Adrenal gland (tissue), 12 donors: ENCODE results near the gene NFIB. TPM values are rescaled to one million over a fixed set of nuclear protein-coding genes. Genes with fewer than 3 reads are reported as not detected.

Source experiments
- DNase-seq, 7 donors: peaks; one replicate each; pipeline ENCODE4 v3.0.0-alpha.2; 2019 to 2020
- H3K27ac ChIP-seq, 5 donors: fragments of 200-600 bp; sonication (generic) in 4 of 5; 1 replicate in 3 of 5; 2 replicates in 2 of 5; pipeline versions ENCODE4 v1.5.1 to v1.8.0; 2016 to 2020; ENCODE audit warnings: mild to moderate bottlenecking in 1 of 5
- H3K27me3 ChIP-seq: fragments of 200-600 bp; 2 replicates; pipeline ENCODE4 v1.8.0; 2021
- H3K36me3 ChIP-seq, 2 donors: fragments of 200-600 bp; replicated peaks in 1 of 2; 1 replicate in 1 of 2; 2 replicates in 1 of 2; pipeline versions ENCODE4 v1.5.1 to v1.8.0; 2018 to 2022
- H3K4me1 ChIP-seq, 2 donors: fragments of 200-600 bp; replicated peaks in 1 of 2; 1 replicate in 1 of 2; 2 replicates in 1 of 2; pipeline versions ENCODE4 v1.5.1 to v1.8.0; 2018 to 2021
- H3K4me3 ChIP-seq, 4 donors: fragments of 200-600 bp; sonication (generic) in 3 of 4; one replicate each; pipeline ENCODE4 v1.5.1; 2016 to 2018
- H3K9me3 ChIP-seq, 3 donors: fragments of 200-600 bp; sonication (generic) in 1 of 3; replicated peaks in 1 of 3; 1 replicate in 2 of 3; 2 replicates in 1 of 3; pipeline versions ENCODE4 v1.5.1 to v1.8.0; 2016 to 2021
- POLR2A ChIP-seq, 2 donors: fragments of 450-650 bp; IDR thresholded peaks; one replicate each; pipeline ENCODE4 v1.6.1; 2017; ENCODE audit warnings: antibody characterized with exemption in 2 of 2, mild to moderate bottlenecking in 2 of 2, moderate library complexity in 1 of 2
- WGBS, 4 donors: extraction: QIAGEN DNeasy Blood & Tissue Kit in 2 of 4; methylation state at CpG; one replicate each; pipeline versions ENCODE4 v1.1.5 to v1.1.7; 2013 to 2017; 5-methylcytosine and 5-hydroxymethylcytosine counted together
- intact Hi-C, 2 donors: fragments of 100-400 bp; cut with DNase I; formaldehyde crosslinking; loops; one replicate each; pipeline versions ENCODE4 v1.14.1 to v1.15.0; 2022 to 2023
- polyA plus RNA-seq, 3 donors: library from polyadenylated mRNA; stranded (reverse); fragments of 200-250 nt in 2 of 3; fragments of 350-450 nt in 1 of 3; fragmentation: Illumina TruSeq in 1 of 3; extraction: RNeasy Lipid Tissue Mini Kit (QIAGEN cat#74804) in 1 of 3; gene quantifications; one replicate each; pipeline ENCODE4 v1.2.3, GENCODE V29; 2013 to 2014
- total RNA-seq, 9 donors: library from RNA; depleted of rRNA in 4 of 9; stranded (reverse); fragments of >200 nt in 4 of 9; fragments of 120-200 nt in 1 of 9; fragmentation: NEBNext Ultra II Directional in 1 of 9; extraction: Animal tissue kit (Norgen Biotek cat#: 25700) in 1 of 9; gene quantifications; one replicate each; pipeline versions ENCODE4 v1.1.0 to v1.2.4, GENCODE V29; 2013 to 2023
- TF ChIP-seq, protein P1 (sequence below), 6 experiments: fragments of 450-650 bp in 4 of 6; fragments of 200-600 bp in 2 of 6; sonication (generic) in 1 of 6; IDR thresholded peaks; 1 replicate in 5 of 6; 2 replicates in 1 of 6; pipeline versions ENCODE4 v1.5.1 to v1.8.0; 2016 to 2021; ENCODE audit warnings: antibody characterized with exemption in 6 of 6, mild to moderate bottlenecking in 2 of 6, moderate library complexity in 1 of 6
- donor health status: healthy with polysubstance abuse.
- donor health status: Bipolar disorder and iron deficiency.
- donor health status: DM: yes; HTN: yes; CAD: no.
- donor health status: DM: no; HTN: no; CAD: no.
- donor health status: DM: no; HTN: no; CAD: no.
- donor health status: DM: yes; HTN: yes; CAD: no.

Gene NFIB
- total and polyA plus RNA-seq, 12 donors = 10.9 to 84.1 (median 43.0) TPM

DNA sequence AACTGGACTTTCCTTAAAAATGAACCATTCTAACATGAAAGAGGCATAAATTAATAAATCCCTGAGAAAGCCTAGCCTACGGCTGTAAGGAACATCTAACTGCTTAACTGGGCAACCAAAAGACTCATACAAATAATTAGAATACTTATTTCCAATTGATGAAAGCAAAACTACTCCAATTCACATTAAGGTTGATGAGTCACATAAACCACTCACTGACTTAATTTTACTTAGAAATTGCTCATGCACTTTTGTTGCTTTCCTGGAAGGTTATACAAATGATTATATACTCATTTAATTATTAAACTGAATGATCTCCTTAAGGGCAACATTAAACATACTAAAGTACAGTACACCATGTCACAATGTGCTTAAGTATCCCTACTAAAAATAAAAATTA, 101.9 kb downstream of the NFIB start:
- Histone ChIP-seq H3K4me1 (peaks cover 0 to 28% of the 10 kb centered on the region in 2 donors), H3K9me3 (no peaks in the 10 kb centered on the region), H3K27ac (no peak overlapping the region), H3K27me3 (no peaks in the 10 kb centered on the region), H3K4me3 (no peak overlapping the region), H3K36me3 (no peaks in the 10 kb centered on the region)
- no peak for DNase-seq
- TF ChIP-seq POLR2A (IDR thresholded peaks at IDR 0.05) = no peak
- TF ChIP-seq, protein P1, sequence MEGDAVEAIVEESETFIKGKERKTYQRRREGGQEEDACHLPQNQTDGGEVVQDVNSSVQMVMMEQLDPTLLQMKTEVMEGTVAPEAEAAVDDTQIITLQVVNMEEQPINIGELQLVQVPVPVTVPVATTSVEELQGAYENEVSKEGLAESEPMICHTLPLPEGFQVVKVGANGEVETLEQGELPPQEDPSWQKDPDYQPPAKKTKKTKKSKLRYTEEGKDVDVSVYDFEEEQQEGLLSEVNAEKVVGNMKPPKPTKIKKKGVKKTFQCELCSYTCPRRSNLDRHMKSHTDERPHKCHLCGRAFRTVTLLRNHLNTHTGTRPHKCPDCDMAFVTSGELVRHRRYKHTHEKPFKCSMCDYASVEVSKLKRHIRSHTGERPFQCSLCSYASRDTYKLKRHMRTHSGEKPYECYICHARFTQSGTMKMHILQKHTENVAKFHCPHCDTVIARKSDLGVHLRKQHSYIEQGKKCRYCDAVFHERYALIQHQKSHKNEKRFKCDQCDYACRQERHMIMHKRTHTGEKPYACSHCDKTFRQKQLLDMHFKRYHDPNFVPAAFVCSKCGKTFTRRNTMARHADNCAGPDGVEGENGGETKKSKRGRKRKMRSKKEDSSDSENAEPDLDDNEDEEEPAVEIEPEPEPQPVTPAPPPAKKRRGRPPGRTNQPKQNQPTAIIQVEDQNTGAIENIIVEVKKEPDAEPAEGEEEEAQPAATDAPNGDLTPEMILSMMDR (IDR thresholded peaks at IDR 0.05) = no peak
- WGBS, 4 donors = 69 to 80% (median 73%) methylated on average over 1 of the region's 1 CpG
- intact Hi-C loops = no loop called here

DNA sequence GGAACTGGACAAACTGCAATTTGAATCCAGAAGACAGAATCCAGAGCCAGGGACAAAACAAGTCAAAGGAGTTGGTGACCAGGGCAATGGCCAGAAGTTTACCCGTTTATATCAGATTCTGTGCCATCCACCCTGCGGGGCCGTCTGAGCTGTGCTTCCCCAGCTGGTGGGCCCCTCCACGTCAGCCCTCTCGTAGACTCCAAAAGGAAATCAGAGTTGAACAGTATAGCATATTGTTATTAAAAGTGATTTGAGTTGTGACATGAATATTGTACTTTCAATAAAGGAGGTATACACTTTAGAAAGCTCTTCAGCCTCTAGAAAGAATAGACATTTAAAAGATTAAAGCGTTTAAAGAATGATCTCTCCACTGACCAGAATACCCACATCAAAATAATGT, 102.4 kb downstream of the NFIB start:
- H3K4me1 ChIP-seq = peaks cover 0 to 28% of the 10 kb centered on the region in 2 donors

DNA sequence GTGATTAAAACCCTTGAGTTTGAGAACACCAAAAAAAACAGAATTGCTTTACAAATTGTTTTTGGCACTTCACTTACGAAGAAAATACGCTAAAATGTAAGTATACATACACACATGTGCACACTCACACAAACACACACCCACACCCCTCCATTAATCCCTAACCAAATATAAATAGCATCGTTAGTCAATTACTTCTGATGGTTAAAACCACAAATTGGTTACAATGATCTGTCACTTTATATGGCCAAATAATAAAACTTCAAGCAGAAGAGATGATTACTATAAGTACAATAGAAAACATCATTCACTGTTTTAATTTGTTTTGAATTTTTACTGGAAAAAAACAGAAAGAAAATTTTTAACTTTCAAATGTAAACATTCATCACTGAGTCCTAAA, 103.5 kb downstream of the NFIB start:
- no peak overlapping the region for H3K4me3 ChIP-seq
- H3K27me3 ChIP-seq = no peaks in the 10 kb centered on the region
- WGBS, 4 donors = 73 to 91% (median 89%) methylated on average over 3 of the region's 3 CpGs
- intact Hi-C loops = no loop called here
- H3K27ac ChIP-seq = no peak overlapping the region
- H3K9me3 ChIP-seq = no peaks in the 10 kb centered on the region
- H3K36me3 ChIP-seq = no peaks in the 10 kb centered on the region
- no peak for DNase-seq
- no peak for TF ChIP-seq POLR2A (IDR thresholded peaks at IDR 0.05)
- TF ChIP-seq, protein P1 (IDR thresholded peaks at IDR 0.05) = no peak
- peaks cover 0 to 28% of the 10 kb centered on the region in 2 donors for H3K4me1 ChIP-seq

More for the DNA sequence above, 102.4 kb downstream of the NFIB start:
- Histone ChIP-seq H3K27me3 (no peaks in the 10 kb centered on the region), H3K36me3 (no peaks in the 10 kb centered on the region), H3K27ac (no peak overlapping the region), H3K9me3 (no peaks in the 10 kb centered on the region), H3K4me3 (no peak overlapping the region)
- intact Hi-C loops = no loop called here
- 78 to 91% (median 85%) methylated on average over 6 of the region's 6 CpGs for WGBS, 4 donors
- no peak for TF ChIP-seq POLR2A (IDR thresholded peaks at IDR 0.05)
- TF ChIP-seq, protein P1 (IDR thresholded peaks at IDR 0.05) = no peak
- DNase-seq = no peak

DNA sequence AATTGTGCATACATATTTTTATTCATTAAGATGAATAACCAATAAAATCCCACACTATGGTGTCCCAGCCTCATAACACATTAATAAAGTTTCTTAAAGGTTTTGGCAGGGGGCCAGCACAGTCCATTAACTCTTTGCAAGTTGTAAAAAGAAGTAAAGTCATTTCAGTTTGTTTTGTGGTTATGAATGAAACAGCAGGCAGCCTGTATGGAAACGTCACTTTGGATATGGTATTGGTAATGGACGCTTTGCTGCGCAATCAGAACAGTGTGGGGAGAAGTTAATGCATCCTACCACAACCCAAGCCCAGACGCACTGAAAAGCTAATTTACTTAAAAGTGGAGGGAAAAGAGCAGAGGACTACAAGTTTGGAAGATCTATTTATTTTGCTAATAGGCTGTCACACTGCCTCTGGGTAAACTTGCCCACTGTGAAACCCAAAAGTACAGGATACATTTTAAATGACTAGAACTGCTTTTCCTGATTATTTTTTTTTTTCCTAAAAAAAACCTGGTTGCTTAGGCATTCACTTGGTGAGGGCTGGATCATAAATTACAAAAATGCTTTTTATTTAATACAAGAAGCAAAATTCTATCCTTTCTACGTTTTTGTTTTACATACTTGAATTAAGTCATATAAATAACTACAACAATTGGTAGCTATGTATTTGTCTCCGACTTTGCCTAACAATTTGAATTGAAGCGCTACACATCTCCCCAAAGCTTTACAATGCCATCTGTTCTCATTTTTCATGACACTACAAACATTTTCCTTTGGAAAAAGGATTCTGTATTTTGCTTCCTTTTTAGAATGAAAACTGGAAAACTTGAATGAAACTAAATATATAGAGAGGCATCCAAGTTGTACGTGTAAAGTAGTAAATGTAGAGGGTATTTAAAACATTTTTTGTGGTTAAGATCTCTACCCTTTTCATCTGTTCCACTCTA, 104.3 kb downstream of the NFIB start:
- no peaks in the 10 kb centered on the region for H3K36me3 ChIP-seq
- H3K27me3 ChIP-seq = no peaks in the 10 kb centered on the region
- DNase-seq = no peak
- 88 to 91% (median 89%) methylated on average over 8 of the region's 8 CpGs for WGBS, 4 donors
- TF ChIP-seq POLR2A (IDR thresholded peaks at IDR 0.05) = no peak
- TF ChIP-seq, protein P1 (IDR thresholded peaks at IDR 0.05) = no peak
- H3K4me1 ChIP-seq = peaks cover 0 to 28% of the 10 kb centered on the region in 2 donors
- H3K27ac ChIP-seq = no peak overlapping the region
- no peak overlapping the region for H3K4me3 ChIP-seq
- H3K9me3 ChIP-seq = no peaks in the 10 kb centered on the region
- intact Hi-C loops = no loop called here
